ENCODE data around the gene RAD21L1.

DNA sequence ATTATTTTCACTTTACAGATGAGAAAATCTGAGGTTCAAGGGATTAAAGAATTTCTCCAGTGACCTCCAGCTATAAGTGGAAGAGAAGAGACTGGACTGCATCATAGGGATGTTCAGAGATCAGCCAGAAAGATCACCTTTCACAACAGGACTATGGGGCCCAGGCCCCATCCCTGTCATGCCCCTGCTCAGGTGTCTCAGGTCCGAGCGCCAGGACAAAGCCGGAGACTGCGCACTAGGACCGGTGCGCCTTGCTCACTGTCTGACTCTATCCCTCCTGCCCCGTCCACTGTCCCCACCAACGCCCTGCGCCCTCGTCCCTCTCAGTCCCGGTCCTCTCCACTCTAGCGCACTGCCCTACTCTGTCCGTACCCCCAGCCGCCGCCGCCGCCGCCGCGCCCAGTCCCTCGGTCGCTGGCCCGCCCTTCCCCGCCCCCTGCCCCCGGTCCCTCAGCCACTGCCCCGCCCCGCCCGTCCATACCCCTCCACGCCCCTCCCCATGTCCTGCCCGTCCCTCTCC, 521 bp upstream of the RAD21L1 start:
- TF ChIP-seq POLR2A (IDR thresholded peaks at IDR 0.05; ENCODE audit: control extremely low read depth in 1 of 2, low read depth in 2 of 2, low read length in 2 of 2) (0 out of 3 replicates have a peak, but pooled peaks of 1 of the 2 experiments have one; percentile 21), POLR2AphosphoS5 (IDR thresholded peaks at IDR 0.05; ENCODE audit: low read depth, low read length) (peak; percentile 61; the same call in 1 of the 2 replicates), YY1 (IDR thresholded peaks at IDR 0.05; ENCODE audit: low read depth, low read length) (no peak), CHD2 (IDR thresholded peaks at IDR 0.05; ENCODE audit: low read length) (no peak), CREB1 (IDR thresholded peaks at IDR 0.05) (no peak), ATF3 (IDR thresholded peaks at IDR 0.05; ENCODE audit: insufficient read depth, low read depth, low read length) (no peak), HDAC6 (IDR thresholded peaks at IDR 0.05; ENCODE audit: low read depth, low read length) (no peak), FOSL1 (IDR thresholded peaks at IDR 0.05; ENCODE audit: insufficient read depth, low read depth, low read length) (no peak), BCL11A (IDR thresholded peaks at IDR 0.05; ENCODE audit: low read depth in 2 of 2, low read length in 2 of 2) (no peak), MAX (IDR thresholded peaks at IDR 0.05) (peak; percentile 23; the same call in 1 of the 2 replicates)
- TF ChIP-seq, protein P1, sequence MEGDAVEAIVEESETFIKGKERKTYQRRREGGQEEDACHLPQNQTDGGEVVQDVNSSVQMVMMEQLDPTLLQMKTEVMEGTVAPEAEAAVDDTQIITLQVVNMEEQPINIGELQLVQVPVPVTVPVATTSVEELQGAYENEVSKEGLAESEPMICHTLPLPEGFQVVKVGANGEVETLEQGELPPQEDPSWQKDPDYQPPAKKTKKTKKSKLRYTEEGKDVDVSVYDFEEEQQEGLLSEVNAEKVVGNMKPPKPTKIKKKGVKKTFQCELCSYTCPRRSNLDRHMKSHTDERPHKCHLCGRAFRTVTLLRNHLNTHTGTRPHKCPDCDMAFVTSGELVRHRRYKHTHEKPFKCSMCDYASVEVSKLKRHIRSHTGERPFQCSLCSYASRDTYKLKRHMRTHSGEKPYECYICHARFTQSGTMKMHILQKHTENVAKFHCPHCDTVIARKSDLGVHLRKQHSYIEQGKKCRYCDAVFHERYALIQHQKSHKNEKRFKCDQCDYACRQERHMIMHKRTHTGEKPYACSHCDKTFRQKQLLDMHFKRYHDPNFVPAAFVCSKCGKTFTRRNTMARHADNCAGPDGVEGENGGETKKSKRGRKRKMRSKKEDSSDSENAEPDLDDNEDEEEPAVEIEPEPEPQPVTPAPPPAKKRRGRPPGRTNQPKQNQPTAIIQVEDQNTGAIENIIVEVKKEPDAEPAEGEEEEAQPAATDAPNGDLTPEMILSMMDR (IDR thresholded peaks at IDR 0.05; ENCODE audit: control extremely low read depth in 1 of 3, insufficient read depth in 1 of 3, low read depth in 1 of 3, low read length in 3 of 3), result no peak

Data from H1 (cell line).